Stimulated activated CD4-positive, alpha-beta T cell treated with anti-CD3 and anti-CD28 coated beads, Interleukin-4, amount 100 ng/mL, for 48 hours (primary cell): ENCODE measurements around the gene SH2D5.

ENCODE experiments used
- DNase-seq, 2 donors: peaks; one replicate each; pipeline ENCODE4 v3.0.0-alpha.2; 2020; ENCODE audit warnings: low read depth in 2 of 2

The SH2D5 gene

DNA sequence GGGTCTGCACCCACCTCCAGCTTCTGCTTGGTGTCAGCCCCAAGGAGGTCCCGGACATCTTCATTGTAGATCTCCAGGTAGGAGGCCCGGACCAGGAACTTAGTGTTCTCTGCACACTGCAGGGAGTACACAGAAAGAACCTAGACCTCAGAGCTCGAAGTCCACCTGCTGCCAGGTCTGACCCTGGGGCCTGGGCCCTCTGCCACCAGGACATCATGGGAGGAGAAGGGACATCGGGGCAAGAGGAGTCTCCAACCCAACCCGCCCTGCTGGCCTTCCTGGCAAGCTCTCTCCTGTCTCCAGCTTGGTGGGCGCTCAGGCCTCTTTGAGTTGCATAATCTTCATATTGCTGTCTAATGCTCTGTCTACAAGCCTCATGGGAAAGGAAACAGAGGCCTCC, 19.1 kb downstream of the SH2D5 start:
- DNase-seq, result no peak

DNA sequence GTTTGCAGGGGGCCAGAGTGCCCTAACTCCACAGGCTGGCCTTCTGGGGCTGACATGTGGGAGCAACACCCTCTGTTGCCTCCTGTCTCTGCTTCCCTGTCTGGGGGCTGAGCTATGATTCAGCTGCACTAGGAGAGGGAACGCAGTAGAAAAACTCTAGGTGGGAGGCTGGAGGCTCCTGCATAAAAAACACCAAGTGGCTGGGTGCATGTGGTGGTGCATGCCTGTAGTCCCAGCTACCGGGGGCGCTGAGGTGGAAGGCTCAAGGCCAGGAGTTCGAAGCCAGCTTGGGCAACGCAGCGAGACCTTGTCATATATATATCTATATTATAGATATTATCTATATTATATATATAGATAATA, 20.3 kb downstream of the SH2D5 start:
- no peak for DNase-seq

DNA sequence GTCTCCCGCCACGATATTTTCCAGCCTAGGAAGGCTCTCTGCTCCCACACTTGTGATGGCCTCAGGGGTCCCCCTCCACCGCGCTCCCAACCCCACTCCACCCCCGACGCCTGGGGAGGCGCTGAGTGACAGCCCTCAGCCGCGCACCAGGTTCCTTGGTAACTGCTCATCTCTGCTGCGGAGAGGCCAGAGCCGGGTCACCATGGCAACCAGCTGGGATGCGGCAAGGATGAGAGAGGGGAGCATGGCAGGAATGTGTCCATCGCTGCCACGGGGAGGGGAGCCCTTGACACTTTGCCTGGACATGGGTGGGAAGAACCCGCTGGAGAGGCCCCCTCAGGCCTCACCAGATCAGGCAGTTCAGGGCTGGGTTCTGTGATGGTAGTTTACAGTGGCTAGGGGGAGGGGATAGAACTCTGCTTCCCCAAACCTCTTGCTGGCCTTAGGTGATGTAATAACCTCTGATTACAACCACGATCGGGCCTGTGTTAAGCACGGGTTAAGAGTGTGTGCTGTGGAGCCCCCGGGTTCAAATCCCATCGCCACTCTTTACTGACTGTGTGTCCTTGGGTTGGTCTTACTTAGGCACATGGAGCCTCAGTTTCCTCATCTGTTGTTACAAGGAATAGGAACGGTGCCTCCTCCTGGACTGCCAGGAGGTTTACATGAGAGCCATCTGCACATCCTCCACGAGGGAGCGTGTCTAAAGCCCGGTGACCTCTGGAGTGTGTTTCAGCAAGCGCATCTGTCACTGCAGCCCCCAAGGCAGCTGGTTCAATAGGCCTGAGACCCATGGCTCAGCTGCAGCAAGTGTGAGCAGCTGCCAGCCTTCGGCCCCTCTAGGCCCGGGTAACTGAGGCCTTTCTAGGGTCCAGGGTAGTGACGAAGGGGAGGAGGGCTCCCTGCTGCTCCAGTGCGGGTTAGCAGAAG, 21.0 kb downstream of the SH2D5 start:
- DNase-seq, result no peak

DNA sequence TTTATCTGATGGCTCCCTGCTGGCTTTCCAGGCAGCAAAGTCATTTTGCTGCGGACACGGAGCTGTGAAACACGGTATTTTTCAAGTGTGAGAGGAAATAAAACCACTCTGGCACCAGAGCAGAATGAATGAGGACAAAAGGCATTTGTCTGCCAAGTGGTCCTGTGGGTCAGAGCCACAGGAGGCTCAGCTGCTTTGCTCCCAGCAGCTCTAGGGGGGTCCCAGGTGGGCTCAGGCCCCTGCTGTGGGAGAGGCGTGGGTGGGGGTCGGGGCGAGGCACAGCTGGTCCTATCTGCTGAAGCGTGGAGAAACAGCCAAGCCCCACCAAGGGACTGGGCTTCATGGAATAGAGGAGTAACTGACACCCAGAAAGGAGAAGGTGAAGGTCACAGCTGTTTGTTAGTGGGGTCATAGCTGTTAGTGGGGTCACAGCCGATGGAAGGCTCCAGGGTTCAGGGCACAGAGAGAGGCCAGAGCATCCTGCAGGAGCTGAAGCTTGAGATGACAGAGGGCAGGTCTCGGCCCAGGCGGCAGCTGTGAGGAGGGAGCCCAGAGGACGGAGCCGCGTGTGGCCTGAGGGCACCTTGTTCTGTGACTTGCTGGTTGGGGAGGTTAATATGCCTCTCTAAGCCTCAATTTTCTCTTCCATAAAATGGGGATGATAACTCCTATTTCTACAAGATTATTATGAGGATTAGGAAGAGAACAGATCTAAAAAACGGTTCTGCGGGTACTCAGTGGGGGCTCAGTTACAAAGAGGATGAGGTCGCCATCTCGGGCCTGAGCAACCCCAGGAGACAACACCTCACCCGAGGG, 21.8 kb downstream of the SH2D5 start:
- no peak for DNase-seq

DNA sequence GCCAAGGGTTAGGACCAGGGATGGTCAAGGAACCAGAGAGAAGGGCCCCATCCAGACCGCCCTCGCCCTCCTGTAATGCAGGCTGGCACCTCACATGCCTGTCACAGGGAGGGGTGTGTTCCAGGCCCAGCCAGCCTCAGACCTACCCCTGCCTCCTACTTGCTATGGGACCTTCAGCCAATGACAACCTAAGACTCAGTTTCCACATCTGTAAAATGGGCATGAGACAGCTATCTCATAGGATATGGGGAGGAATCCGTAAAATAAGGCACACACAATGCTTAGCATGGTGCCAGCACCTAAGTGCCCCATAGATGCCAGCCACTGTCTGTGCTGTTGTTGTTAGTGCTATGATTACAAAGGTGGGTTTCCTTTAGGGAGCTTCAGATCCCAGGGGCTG, 22.6 kb downstream of the SH2D5 start:
- no peak for DNase-seq

DNA sequence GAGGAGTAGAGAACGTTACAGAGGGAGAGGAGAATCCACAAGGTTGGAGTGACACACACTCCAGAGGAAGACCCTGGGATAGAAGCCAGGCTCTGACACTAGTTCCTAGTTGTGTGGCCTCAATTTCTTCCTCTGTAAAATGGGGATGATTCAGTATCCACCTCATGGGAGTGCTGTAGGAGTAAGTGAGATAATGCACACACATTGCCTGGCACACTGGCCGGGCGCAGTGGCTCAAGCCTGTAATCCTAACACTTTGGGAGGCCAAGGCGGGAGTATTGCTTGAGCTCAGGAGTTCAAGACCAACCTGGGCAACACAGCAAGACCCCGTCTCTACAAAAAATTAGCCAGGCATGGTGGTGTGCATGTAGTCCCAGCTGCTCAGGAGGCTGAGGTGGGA, 23.6 kb downstream of the SH2D5 start:
- no peak for DNase-seq

DNA sequence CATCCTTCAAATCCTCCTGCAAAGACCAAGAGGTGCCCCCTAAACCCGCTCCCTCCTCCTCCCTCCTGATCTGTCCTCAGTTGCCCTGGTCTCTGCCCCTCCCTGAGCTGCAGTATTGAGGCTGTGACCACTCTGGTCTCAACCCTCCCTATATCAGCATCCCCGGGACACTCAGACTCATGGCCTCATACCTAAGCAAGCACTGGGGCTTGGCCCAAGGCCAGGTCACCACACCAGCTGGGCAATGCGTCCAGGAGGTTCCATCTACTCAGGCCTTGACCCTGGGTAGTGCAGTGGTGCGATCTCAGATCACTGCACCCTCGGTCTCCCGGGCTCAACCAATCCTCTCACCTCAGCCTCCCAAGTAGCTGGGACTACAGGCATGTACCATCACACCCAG, 24.4 kb downstream of the SH2D5 start:
- DNase-seq, result no peak

DNA sequence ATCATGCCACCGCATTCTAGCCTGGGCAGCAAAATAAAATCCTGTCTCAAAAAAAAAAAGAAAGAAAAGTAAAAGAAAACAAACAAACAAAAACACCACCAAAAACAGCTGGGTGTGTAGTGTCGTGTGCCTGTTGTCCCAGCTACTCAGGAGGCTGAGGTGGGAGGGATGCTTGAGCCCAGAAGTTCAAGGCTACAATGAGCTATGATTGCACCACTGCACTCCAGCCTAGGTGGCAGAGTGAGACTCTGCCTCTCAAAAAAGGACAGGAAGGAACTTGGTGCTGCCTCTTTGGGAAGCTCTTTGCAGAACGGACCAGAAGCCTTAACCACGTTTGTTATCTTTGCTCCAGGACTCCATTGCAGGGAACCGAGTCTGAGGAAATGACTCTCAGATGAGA, 25.7 kb downstream of the SH2D5 start:
- DNase-seq, result no peak

DNA sequence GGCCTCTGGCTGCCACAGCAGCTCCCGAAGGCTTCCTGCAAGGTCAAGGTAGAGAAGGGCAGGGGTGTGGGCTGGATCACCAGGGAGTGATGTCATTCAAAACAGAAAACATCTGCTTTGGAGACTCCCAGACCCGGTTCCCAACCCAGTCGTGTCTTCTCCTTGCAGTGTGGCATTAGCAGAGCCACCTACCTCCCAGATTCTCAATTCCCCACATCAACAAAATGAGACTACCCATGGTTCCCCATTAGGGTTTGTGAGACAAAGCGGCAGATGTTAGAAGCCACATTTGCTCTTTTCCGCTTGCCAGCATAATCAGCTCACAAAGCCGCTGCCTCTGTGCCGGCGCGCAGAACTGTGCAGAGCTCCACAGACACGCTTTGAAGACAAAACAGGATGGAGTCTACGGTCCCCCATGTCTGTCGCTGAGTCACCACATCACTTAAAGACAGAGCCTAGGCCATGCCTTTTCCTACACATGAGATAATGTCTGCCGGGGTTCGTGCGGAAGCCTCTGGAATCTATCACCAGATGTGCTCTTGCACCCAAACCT, 27.2 kb downstream of the SH2D5 start:
- no peak for DNase-seq

DNA sequence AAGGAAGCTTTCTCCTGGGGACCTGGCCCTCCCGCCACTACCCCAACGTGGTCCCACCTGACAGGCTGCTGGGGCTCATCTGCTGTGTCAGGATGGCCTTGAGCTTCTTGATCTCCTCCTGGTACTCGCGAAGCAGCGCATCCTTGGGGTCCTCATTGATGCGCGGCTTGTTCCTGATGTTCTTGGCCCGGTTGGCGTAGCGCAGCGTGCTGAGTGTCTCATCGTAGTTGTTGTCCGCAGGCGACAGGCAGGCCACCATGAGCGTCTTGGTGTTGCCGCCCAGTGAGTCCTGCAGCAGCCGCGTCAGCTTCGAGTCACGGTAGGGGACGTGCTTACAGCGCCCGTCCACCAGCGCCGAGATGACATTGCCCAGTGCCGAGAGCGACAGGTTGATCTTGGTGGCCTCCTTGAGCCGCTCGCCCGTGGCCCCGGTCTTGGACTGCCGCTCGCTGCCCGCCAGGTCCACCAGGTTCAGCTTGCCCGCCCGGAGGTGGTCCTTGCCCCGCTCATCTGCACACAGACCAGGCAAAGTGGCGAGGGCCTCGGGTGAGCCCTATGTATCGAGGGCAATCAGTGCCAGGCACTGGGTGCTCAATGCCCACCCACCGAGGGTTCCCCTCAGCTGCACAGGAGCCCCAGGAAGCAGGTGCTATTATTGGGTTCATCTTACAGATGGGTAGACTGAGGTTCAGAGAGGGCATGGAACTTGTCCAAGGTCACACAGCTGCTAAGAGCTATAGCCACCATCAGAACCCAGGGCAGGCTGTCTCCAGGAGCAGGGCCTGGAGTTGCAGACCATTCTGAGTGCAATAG, 27.9 kb downstream of the SH2D5 start:
- DNase-seq, result no peak

DNA sequence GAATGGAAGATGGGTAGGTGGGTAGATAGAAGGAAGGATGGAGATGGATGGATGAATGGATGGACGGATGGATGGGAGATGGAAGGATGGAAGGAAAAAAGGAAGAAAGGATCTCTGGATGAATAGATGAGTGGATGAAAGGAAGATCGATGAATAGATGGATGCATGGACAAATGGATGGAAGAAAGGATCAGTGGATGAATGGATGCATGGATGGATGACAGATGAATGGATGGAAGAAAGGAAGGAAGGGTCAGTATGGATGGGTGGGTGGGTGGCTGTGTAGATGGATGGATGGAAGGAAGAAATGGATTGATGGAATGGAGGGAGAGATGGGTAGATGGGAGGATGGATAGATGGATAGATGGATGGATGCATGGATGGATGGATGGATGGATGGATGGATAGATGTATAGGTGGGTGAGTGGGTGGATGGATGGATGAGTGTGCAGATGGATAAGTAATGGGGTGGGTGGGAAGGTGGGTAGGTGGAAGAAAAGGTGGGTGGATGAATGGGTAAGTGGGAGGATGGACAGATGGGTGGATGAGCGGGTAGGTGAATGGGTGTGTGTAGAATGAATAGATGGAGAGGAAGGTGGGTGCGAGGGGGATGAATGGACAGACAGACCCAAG, 29.3 kb downstream of the SH2D5 start:
- no peak for DNase-seq

DNA sequence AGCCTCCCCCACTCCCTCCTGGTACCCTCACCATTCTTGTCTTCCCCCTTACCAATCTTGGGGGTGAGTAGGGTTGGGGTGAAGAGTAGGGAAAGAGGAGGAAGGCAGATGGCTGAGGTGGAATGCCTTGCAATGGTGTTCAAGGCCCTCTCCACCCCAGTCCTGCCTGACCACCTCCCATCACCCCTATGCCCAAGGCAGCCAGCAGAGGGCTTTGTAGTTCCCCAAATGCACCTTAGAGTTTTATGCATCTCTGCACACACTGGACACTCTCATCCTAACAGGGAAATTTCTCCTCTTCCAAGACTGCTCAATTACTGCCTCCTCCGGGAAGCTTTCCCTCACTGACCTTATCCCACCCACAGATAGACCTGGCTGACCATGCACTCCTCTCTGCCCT, 30.1 kb downstream of the SH2D5 start:
- DNase-seq, result no peak

DNA sequence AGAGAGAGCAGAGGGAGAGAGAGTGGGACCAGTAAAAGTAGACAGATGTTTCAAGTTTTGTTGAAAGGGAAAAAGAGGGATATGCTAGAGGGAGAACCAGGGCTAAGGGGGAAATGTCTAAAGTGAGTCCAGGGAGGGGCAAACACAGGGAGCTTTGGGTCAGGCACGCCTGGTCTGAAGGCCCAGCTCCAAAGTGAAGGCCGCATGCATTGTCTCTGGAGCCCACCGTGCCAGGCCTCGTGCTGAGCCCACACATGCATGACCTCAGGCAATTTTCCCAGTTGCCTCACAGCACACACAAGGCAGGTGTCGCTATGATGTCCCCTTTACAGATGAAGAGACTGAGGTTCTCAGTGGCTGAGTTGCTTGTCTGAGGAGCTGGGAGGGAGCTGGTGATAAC, 30.7 kb downstream of the SH2D5 start:
- DNase-seq, result no peak

DNA sequence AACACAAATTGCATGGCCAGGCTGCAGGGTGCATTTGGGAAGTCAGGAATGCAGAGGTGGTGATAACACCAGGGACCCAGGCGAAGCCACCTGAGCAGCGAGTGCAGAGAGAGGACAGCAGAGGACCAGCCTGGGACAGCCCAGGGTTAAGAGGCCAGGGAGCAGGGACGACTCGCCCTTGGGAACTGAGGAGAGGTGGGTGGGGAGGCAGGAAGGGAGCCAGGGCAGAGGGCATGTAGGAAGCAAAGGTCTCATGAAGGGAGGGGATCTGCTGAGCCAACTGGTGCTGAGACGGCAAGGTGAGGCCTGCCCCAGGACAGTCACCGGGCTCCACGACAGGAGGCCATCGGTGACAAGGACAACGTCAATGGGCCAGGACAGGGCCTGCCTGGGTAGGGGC, 31.1 kb downstream of the SH2D5 start:
- no peak for DNase-seq

DNA sequence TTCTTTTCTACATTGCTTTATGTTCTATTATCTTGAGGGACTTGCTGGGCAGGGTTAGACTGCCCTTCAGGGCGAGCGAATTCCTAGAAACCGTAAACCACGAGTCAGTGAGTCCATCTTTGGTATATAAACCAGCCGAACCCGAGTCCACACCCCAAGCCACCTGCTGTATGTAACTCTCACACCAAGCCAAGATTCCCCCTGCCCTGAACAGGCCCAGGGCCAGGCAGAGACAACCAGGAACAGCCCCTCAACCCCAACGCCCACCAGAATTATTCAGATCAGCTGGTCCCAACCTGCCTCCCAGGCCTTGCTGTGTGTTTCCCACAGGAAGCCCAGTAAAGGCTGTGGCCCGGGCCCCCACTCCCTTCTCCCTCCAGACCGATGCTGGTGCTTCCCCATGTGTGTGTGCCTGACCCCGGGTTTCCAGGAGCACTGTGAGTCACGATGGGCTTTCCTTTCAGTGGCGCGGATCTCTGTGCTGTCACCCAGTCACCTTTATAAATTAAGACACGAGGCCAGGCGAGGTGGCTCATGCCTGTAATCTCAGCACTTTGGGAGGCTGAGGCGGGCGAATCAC, 31.8 kb downstream of the SH2D5 start:
- no peak for DNase-seq

DNA sequence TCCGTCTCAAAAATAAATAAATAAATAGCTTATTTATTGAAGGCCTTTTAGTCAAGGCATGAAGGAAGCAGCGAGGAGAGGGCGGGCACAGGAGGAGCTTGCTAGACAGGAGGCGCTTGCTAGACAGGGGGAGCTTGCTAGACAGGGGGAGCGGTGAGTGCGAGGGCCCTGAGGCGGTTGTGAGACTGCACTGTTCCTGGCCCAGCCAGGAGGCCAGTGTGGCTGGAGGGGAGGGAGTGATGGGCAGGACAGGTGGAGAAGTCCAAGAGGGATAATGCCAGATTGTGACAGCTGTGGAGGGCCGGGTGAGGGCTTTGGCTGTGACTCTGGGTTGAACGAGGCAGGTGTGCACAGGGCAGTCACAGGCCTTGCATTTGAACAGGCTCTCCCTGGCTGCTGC, 32.9 kb downstream of the SH2D5 start:
- no peak for DNase-seq

DNA sequence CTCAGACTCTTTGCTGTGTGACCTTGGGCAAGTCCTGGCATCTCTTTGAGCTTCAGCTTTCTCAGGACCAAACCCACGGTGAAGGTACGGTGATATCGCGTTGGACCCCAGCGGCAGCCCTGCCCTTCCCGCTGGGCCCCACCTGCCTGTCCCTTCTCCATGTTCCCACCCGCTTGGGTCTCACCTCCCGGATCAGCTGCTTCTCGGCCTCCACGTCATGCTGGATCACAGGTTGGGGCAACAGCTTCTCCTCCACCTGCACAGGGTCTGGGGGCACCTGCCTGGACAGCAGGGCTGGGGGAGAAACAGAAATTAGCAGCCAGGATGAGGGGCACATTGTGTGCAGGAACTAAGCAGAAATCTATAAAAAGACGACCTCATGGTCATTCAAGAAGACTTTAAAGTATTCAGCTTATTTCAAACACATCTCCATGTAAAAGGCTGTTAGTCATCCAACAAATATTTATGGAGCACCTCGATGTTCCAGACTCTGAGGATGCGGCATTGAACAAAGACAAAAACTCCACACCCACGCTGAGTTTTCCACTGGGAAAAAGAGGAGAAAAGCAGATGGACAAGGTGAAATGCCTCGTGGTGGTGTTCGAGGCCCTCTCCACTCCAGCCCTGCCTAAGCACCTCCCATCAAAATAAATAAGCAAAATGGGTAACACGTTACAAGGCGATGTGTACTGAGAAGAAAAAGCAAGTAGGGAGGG, 34.1 kb downstream of the SH2D5 start:
- DNase-seq, result no peak

DNA sequence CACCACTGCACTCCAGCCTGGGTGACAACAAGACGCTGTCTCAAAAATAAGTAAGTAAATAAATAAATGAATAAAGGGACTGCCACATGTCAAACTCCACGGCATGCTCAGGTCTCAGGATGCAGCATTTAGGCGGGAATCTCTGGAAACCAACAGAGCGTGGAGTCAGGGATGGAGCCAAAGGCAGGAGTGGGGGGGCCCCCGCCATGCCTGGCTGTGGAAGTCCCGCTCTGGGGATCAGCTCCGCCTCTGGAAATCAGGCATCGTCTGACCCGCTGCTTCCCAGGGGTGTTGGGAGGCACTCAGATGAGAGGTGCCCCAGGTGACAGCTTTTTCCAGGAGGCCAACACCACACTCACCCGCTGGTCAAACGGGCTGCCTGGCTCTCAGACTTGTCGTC, 34.9 kb downstream of the SH2D5 start:
- DNase-seq, result no peak

DNA sequence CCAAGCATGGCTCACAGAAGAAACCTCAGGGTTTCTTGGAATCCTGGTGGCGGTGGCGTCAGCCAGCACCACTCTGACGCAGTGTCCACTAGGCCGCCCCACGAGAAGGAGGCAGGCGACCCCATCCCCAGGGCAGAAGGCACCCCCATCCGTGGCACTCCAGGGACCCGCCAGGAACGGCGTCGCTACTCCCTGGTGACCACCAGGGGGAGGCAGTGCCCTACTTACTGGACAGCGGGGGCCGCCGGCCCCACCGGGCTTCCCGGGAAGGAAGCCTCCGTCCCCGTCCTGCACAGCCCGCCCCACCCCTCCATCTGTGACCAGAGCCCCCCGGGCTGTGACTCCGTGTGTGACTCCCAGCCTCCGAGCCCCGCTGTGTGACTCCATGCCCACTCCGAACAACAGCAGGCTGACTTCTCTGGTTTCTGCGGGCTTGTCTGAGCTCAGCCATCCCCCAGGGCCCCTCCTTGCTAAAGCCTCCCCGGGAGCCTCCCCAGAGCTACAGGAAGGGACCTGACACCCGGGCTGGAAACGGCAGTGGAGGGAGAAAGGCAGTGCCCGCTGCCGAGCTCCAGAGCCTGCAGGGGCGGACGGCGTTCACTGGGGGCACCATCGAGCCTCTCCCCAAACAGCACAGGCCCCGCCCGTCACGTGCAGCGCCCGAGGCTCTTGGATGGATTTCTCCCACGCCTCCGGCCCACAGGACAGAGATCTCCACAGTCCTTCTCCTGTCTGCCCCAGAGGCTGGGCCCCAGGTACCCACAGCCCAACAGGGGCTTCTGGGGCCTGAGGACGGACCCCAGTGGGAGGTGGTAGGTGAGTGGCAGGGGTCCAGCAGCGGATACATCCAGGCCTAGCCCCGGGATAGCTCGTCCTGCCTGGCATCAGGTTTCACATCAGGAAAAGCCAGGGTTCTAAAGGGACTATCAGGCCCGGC, 35.8 kb downstream of the SH2D5 start:
- DNase-seq, result peak; percentile 67 to 70
